ENCODE measurements around the gene TMEM150B. TPM values are rescaled to one million over a fixed set of nuclear protein-coding genes. Genes with fewer than 3 reads are reported as not detected.

TMEM150B gene
- total and polyA plus RNA-seq, 2 of the 4 experiments (the other 2 are of a cell fraction) = not detected

- TSS peak; percentile 34 for BruUV-seq (replicated peaks)
- H3K9ac ChIP-seq (ENCODE audit: low read depth, low read length) = peak overlapping the region; percentile 30; the same call in 1 of the 2 replicates
- DNase-seq (no peak), ATAC-seq (ENCODE audit: low read depth) (no peak)
- in situ Hi-C loops (cut with MboI; ENCODE audit: low sequenced_read_pairs) (no loop called here), dilution Hi-C loops (cut with HindIII; ENCODE audit: low sequenced_read_pairs, unreplicated experiment) (no loop called here), intact Hi-C loops (cut with micrococcal nuclease) (no loop called here)
- H3K9me3 ChIP-seq (ENCODE audit: control insufficient read depth, insufficient read depth, low read length) = no peaks in the 10 kb centered on the region
- H2BK5ac ChIP-seq (ENCODE audit: low read depth, low read length, poor library complexity, severe bottlenecking) = no peak overlapping the region
- H4K20me1 ChIP-seq (ENCODE audit: insufficient read depth, low read length) = peaks cover 59% of the 10 kb centered on the region
- H3K9me1 ChIP-seq (ENCODE audit: insufficient read depth, low read length) = peaks cover 4% of the 10 kb centered on the region; the same call in 1 of the 2 replicates
- WGBS, 2 experiments (ENCODE audit: extremely low coverage in 2 of 2, insufficient read length in 1 of 2) = 80% methylated on average over 1 of the region's 3 CpGs; no CpG with 5 or more reads in 1 of the 2 experiments
- H3K4me1 ChIP-seq (ENCODE audit: control insufficient read depth, insufficient read depth, low read length) = peaks cover 16% of the 10 kb centered on the region
- CTCF ChIA-PET = no interaction called here
- peaks cover 0 to 37% of the 10 kb centered on the region in 2 experiments; a peak in 3 of 4 replicates for H3K79me1 ChIP-seq (ENCODE audit: low read depth in 1 of 2, low read length in 2 of 2)
- H3K36me3 ChIP-seq (ENCODE audit: control insufficient read depth, insufficient read depth, low read length) = peaks cover 26% of the 10 kb centered on the region
- no peak overlapping the region for H2BK120ac ChIP-seq (ENCODE audit: low read depth, low read length)
- no peak overlapping the region for H2BK15ac ChIP-seq (ENCODE audit: low read depth, low read length)
- H3K27me3 ChIP-seq (ENCODE audit: control insufficient read depth, insufficient read depth, low read length) = no peaks in the 10 kb centered on the region
- H3K4ac ChIP-seq (ENCODE audit: low read depth, low read length) = no peak overlapping the region
- POLR2A ChIA-PET (ENCODE audit: unreplicated experiment) = interaction anchor here (0.5 kb wide), 1 partner anchor 26 kb away, joined by 3 read pairs; no protein-coding TSS in a partner anchor
- no peak overlapping the region for H2AFZ ChIP-seq (replicated peaks; ENCODE audit: low read length, poor library complexity)
- no peak overlapping the region; the same call in 1 of the 2 replicates for H3K27ac ChIP-seq (ENCODE audit: insufficient read depth, low read length)
- TF ChIP-seq MXI1 (IDR thresholded peaks at IDR 0.05; ENCODE audit: borderline replicate concordance, low read depth, low read length) (no peak), POLR2A (IDR thresholded peaks at IDR 0.05; ENCODE audit: low read depth, low read length) (peak; percentile 77), CEBPB (IDR thresholded peaks at IDR 0.05; ENCODE audit: low read depth, low read length) (no peak), BHLHE40 (IDR thresholded peaks at IDR 0.05; ENCODE audit: low read depth, low read length) (no peak)
- no peak overlapping the region for H3K18ac ChIP-seq (ENCODE audit: low read depth, low read length)
- H2AK5ac ChIP-seq (ENCODE audit: low read depth, low read length) = no peak overlapping the region
- H3K14ac ChIP-seq (replicated peaks; ENCODE audit: low read depth, low read length) = no peak overlapping the region
- H3K4me2 ChIP-seq (ENCODE audit: low read depth, low read length) = no peak overlapping the region
- no peak overlapping the region for H4K5ac ChIP-seq (ENCODE audit: low read depth, low read length)
- no peak overlapping the region for H3K4me3 ChIP-seq (ENCODE audit: insufficient read depth, low read depth, low read length)
- no peak overlapping the region for H2AK9ac ChIP-seq (replicated peaks; ENCODE audit: low read depth, low read length, poor library complexity)
- peak overlapping the region; percentile 33; the same call in 1 of the 2 replicates for H3K23ac ChIP-seq (ENCODE audit: low read depth, low read length)
- no peak overlapping the region for H3K56ac ChIP-seq (ENCODE audit: extremely low read depth, insufficient read depth, low read length)
- no peak overlapping the region for H4K91ac ChIP-seq (ENCODE audit: insufficient read depth, low read depth, low read length)
- no peak overlapping the region for H4K8ac ChIP-seq (ENCODE audit: low read depth in 2 of 2, low read length in 2 of 2)
- H2BK20ac ChIP-seq (ENCODE audit: low read depth, low read length) = no peak overlapping the region
Observed at GRCh38 chr19:55366790-55367189, 41.6 kb upstream of the TMEM150B start.

All from IMR-90 (cell line).